T1000 (cell line): ENCODE results near the gene VWA7.
A peak's percentile ranks its signal among the peaks of the same experiment; 100 is the strongest.

Experiments
- DNase-seq: peaks from one replicate; lab custom pipeline; 2025; ENCODE audit warnings: mixed read lengths; lab: John Stamatoyannopoulos, UW

VWA7 gene

GRCh38 chr6:31778999-31779885 lies 2.1 kb upstream of the VWA7 start:
- no peak for DNase-seq

- DNase-seq = no peak
Observed at GRCh38 chr6:31778193-31778592, 1.1 kb upstream of the VWA7 start.

GRCh38 chr6:31777667-31778050 lies 531 bp upstream of the VWA7 start:
- DNase-seq = no peak

- no peak for DNase-seq
Observed at GRCh38 chr6:31776485-31776988, 591 bp downstream of the VWA7 start.

- DNase-seq = no peak
Observed at GRCh38 chr6:31775633-31776484, 1.3 kb downstream of the VWA7 start.

GRCh38 chr6:31775184-31775583 lies 1.9 kb downstream of the VWA7 start:
- DNase-seq = no peak

GRCh38 chr6:31771992-31772358 lies 5.2 kb downstream of the VWA7 start:
- no peak for DNase-seq

GRCh38 chr6:31770860-31771259 lies 6.3 kb downstream of the VWA7 start:
- no peak for DNase-seq

- DNase-seq = peak; percentile 74
Observed at GRCh38 chr6:31769684-31770371, 7.3 kb downstream of the VWA7 start.

- no peak for DNase-seq
Observed at GRCh38 chr6:31768363-31769257, 8.5 kb downstream of the VWA7 start.

GRCh38 chr6:31767096-31767645 lies 10.0 kb downstream of the VWA7 start:
- DNase-seq = no peak

- DNase-seq = no peak
Observed at GRCh38 chr6:31765910-31766794, 11.0 kb downstream of the VWA7 start.

GRCh38 chr6:31765559-31765909 lies 11.6 kb downstream of the VWA7 start:
- DNase-seq = no peak

GRCh38 chr6:31764198-31764597 lies 12.9 kb downstream of the VWA7 start:
- no peak for DNase-seq

- no peak for DNase-seq
Observed at GRCh38 chr6:31763619-31763940, 13.5 kb downstream of the VWA7 start.

GRCh38 chr6:31762878-31763618 lies 14.1 kb downstream of the VWA7 start:
- DNase-seq = no peak

GRCh38 chr6:31762356-31762755 lies 14.8 kb downstream of the VWA7 start, which contains the start of gene SAPCD1:
SAPCD1 (plus strand) TSS chr6:31762656; CDS start chr6:31763055, 399 bp downstream.
- DNase-seq = no peak

- DNase-seq = no peak
Observed at GRCh38 chr6:31761343-31761742, 15.8 kb downstream of the VWA7 start.

GRCh38 chr6:31760790-31761189 lies 16.3 kb downstream of the VWA7 start:
- DNase-seq = no peak
